Measurements from ENCODE around the gene NOL4L.

GRCh38 chr20:32457479-32457986 is 127.6 kb downstream of the NOL4L start:
- TF ChIP-seq POLR2AphosphoS5 (IDR thresholded peaks at IDR 0.05; ENCODE audit: insufficient read depth, low read depth, low read length) (no peak), POLR2A (IDR thresholded peaks at IDR 0.05; ENCODE audit: low read depth, low read length) (peak; percentile 7), CTCF (IDR thresholded peaks at IDR 0.05; ENCODE audit: extremely low read depth in 1 of 2, insufficient read depth in 1 of 2, low read depth in 1 of 2, low read length in 2 of 2) (no peak)

Measured in endothelial cell of umbilical vein (primary cell).